SU-DHL-6 (cell line): ENCODE measurements around the gene CEP135.

Experiments used
- CTCF ChIP-seq: fragments of 200-600 bp; sonication (generic); IDR thresholded peaks from one replicate; pipeline ENCODE4 v1.5.1; 2017; ENCODE audit warnings: antibody characterized with exemption, mild to moderate bottlenecking, low read length, moderate library complexity; ENCODE audit not compliant: insufficient read depth, poor library complexity, severe bottlenecking
- EZH2phosphoT487 ChIP-seq: fragments of 200-600 bp; sonication (generic), shearing (Covaris generic); conservative IDR thresholded peaks from 2 replicates; pipeline ENCODE4 v1.6.1; 2018; ENCODE audit warnings: mild to moderate bottlenecking, antibody characterized with exemption, low read length, moderate library complexity, mixed read lengths

- TF ChIP-seq CTCF (no peak), EZH2phosphoT487 (no peak)
Measured at GRCh38 chr4:56055991-56056390, 107.2 kb downstream of the CEP135 start.
